ENCODE measurements around the gene CSE1L.
"Not testable (repeated sequence)": the region's sequence is repeated elsewhere in the genome, so short reads cannot be mapped to it uniquely, and the experiment has no call there.

Gene CSE1L

DNA sequence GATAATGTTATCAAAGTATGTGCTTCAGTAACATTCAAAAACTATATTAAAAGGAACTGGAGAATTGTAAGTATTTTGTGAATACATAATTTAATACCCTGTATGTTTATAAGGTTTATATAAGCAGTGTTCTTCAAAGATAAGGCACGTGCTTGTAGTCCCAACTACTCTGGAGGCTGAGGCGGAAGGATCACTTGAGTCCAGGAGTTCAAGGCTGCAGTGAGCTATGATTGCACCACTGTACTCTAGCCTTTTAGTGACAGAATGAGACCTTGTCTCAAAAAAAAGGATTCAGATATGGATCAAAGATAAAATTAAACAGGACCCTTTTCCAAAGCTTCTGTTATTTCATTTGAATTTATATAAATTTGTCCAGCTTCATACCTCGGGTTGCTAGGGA, 17.2 kb downstream of the CSE1L start:
- DNase-seq = no peak

DNA sequence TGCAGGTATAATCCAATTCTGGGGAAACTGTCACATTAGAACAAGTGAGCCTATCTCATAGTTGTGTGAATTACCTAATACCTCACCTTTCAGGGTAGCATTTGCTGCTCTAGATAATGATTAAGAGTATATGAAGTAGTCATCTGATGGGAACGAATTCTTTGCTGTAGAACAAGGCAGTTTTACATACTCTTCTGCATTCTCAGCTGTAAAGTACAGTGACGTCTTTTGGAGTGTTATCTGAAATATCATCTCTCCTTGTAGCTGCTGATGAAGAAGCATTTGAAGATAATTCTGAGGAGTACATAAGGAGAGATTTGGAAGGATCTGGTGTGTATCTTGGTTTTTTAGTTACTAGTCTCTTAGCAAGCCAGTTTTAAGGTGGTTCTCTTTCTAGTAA, 28.4 kb downstream of the CSE1L start:
- DNase-seq = no peak

GRCh38 chr20:49078310-49078709, 32.2 kb downstream of the CSE1L start:
- DNase-seq = no peak

DNA sequence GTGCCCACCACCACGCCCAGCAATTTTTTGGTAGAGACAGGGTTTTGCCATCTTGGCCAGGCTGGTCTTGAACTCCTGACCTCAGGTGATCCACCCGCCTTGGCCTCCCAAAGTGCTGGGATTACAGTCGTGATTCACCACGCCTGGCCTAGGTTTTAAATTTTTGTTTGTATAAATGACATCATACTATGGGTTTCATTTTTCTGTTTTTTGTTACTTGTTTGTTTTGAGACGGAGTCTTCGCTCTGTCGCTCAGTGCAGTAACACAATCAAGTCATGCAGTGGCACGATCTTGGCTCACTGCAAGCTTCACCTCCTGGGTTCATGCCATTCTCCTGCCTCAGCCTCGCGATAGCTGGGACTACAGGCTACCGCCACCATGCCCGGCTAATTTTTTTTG, 36.2 kb downstream of the CSE1L start:
- DNase-seq = not testable (repeated sequence)

DNA sequence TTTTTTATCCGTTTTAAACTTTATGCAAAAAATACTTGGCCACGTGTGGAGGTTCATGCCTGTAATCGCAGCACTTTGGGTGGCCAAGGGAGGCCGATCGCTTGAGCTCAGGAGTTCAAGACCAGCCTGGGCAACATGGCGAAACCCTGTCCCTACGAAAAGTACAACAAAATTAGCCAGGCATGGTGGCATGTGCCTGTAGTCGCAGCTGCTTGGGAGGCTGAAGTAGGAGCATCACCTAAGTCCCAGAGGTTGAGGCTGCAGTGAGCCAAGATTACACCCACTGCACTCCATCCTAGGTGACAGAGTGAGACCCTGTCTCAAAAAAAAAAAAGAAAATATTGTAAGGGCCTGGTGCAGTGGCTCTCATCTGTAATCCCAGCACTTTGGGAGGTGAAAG, 45.0 kb downstream of the CSE1L start:
- DNase-seq = no peak

- no peak for DNase-seq
Measured at GRCh38 chr20:49091762-49092161, 45.6 kb downstream of the CSE1L start.

- DNase-seq = no peak
Measured at GRCh38 chr20:49096203-49096730, 50.2 kb downstream of the CSE1L start.

GRCh38 chr20:49097159-49097558, 51.0 kb downstream of the CSE1L start:
- no peak for DNase-seq

- no peak for DNase-seq
Measured at GRCh38 chr20:49098136-49098535, 52.0 kb downstream of the CSE1L start.

- DNase-seq = no peak
Measured at GRCh38 chr20:49099011-49099410, 52.9 kb downstream of the CSE1L start.

DNA sequence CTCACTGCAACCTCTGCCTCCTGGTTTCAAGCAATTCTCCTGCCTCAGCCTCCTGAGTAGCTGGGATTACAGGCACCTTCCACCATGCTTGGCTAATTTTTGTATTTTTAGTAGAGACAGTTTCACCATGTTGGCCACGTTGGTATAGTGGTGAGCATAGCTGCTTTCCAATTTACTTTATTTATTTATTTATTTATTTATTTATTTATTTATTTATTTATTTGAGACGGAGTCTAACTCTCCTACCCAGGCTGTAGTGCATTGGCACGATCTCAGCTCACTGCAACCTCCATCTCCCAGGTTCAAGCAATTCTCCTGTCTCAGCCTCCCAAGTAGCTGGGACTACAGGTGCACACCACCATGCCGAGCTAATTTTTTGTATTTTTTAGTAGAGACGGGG, 54.2 kb downstream of the CSE1L start:
- not testable (repeated sequence) for DNase-seq

DNA sequence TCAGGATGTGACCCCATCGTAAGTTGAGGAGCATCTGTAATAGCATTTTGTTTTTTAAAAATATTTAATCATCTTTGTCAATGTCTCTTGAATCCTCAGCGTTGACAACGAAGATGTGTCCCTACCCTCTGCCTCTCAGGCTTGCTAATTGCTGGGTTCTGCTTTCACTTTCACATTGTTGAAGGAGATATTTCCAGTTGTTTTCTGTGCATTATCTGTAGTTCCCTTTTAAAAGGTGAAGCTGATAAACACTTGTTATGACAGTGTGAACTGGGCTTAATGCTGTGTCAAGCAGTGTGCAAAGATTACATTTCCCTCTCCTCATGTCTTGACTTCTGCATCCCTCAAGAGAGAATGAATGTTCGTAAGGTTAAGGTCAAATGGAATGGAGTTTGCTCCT, 54.9 kb downstream of the CSE1L start:
- DNase-seq = no peak

DNA sequence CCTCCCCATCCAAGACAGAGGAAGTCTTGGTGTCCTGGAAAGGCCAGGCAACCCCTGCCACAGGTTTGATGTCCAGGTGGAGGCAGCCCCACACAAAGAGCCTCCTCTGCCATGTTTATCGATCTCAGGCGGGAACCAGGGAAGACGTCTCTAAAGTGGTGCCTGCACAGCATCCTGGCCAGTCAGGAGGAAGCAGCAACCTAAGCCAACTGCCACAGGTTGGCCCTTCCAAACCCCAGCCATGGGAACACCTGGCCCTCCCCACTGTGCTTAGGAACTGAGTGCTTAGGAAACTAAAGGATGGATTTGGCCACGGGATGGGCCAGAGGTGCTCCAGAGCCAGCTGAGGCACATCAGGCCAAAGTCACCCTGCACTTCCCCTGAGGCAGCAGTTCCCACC, 56.9 kb downstream of the CSE1L start:
- no peak for DNase-seq

GRCh38 chr20:49103647-49104364, 57.7 kb downstream of the CSE1L start:
- DNase-seq = no peak

DNA sequence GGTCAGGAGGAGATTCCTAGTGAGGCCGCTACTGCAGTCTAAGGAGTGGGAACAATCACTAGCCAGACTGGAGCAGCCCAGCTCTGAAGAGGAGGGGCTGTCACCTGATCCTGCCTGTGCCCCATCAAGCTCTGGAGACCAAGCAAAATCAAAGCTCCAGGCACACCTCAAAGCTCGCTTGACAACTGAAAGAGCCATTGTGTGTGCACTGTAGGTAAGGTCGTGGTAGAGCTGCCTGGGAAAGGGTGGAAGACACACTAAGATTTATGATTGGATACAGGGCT, 58.2 kb downstream of the CSE1L start:
- no peak for DNase-seq

- DNase-seq = not testable (repeated sequence)
Measured at GRCh38 chr20:49104979-49105547, 59.0 kb downstream of the CSE1L start.

- DNase-seq = no peak
Measured at GRCh38 chr20:49106328-49106727, 60.2 kb downstream of the CSE1L start.

- no peak for DNase-seq
Measured at GRCh38 chr20:49110767-49111694, 64.9 kb downstream of the CSE1L start.

GRCh38 chr20:49112596-49113274, 66.6 kb downstream of the CSE1L start:
- DNase-seq = no peak

DNA sequence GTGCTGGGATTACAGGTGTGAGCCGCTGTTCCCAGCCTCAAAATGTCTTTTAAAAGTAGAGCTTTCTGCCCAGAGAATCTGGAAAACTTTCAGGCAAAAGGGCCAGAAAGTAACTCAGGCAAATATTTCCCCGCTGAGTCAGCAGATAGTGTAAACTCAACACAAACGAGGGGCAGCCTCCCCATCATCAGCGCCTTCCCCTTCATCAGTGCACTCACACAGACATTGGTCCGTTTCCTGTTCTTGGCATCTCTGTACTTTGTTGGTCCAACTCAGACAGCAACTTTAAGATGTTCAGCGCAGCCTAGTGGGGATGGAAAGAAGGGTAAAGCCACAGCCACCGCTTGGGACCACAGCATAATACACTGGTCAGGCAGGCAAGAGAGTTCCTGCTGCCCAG, 69.5 kb downstream of the CSE1L start:
- DNase-seq = no peak

- DNase-seq = no peak
Measured at GRCh38 chr20:49118307-49118706, 72.2 kb downstream of the CSE1L start.

- DNase-seq = no peak
Measured at GRCh38 chr20:49119988-49120387, 73.9 kb downstream of the CSE1L start.

DNA sequence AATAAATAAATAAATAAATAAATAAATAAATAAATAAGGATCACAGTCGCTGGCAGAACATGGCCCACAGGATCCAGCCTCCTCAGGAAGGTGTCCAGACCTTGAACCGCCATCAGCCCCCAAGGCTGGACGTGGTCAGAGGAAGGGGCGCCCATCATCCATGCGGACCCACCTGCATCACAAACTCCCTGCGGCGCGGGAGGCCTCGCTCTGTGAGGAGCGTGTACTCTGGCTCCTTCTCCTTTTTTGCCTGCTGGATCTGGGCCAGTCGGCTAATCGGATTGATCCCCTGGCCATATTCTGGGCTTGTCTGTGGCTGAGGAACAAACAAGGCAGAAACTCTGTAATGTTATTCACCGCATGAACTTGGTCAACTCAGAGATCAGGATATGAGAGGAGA, 76.8 kb downstream of the CSE1L start:
- DNase-seq = no peak
